ENCODE results near the gene YWHAB.

Gene YWHAB

GRCh38 chr20:44909872-44910689, 24.6 kb downstream of the YWHAB start, which contains the start of gene PABPC1L:
PABPC1L (plus strand) TSS chr20:44910060; CDS start chr20:44910144, 84 bp downstream.
- DNase-seq (ENCODE audit: low read depth): peak; percentile 25
- H3K4me3 ChIP-seq (ENCODE audit: low read depth, low read length): peak within 1 kb of the TSS; percentile 79

- peak overlapping the region; percentile 79 for H3K4me3 ChIP-seq (ENCODE audit: low read depth, low read length)
- DNase-seq (ENCODE audit: low read depth): no peak
Measured at GRCh38 chr20:44910690-44911262, 25.3 kb downstream of the YWHAB start.

- H3K4me3 ChIP-seq (ENCODE audit: low read depth, low read length): no peak overlapping the region
- no peak for DNase-seq (ENCODE audit: low read depth)
Measured at GRCh38 chr20:44911264-44911921, 25.9 kb downstream of the YWHAB start.

- no peak overlapping the region for H3K4me3 ChIP-seq (ENCODE audit: low read depth, low read length)
- no peak for DNase-seq (ENCODE audit: low read depth)
Measured at GRCh38 chr20:44912189-44912588, 26.7 kb downstream of the YWHAB start.

- DNase-seq (ENCODE audit: low read depth): no peak
- no peak overlapping the region for H3K4me3 ChIP-seq (ENCODE audit: low read depth, low read length)
Measured at GRCh38 chr20:44914924-44915323, 29.4 kb downstream of the YWHAB start.

- no peak for DNase-seq (ENCODE audit: low read depth)
- H3K4me3 ChIP-seq (ENCODE audit: low read depth, low read length): no peak overlapping the region
Measured at GRCh38 chr20:44916586-44916985, 31.1 kb downstream of the YWHAB start.

- no peak overlapping the region for H3K4me3 ChIP-seq (ENCODE audit: low read depth, low read length)
- DNase-seq (ENCODE audit: low read depth): no peak
Measured at GRCh38 chr20:44917399-44917798, 31.9 kb downstream of the YWHAB start.

GRCh38 chr20:44918342-44918741, 32.8 kb downstream of the YWHAB start:
- no peak overlapping the region for H3K4me3 ChIP-seq (ENCODE audit: low read depth, low read length)
- no peak for DNase-seq (ENCODE audit: low read depth)

GRCh38 chr20:44918761-44919160, 33.3 kb downstream of the YWHAB start:
- H3K4me3 ChIP-seq (ENCODE audit: low read depth, low read length): no peak overlapping the region
- no peak for DNase-seq (ENCODE audit: low read depth)

- H3K4me3 ChIP-seq (ENCODE audit: low read depth, low read length): no peak overlapping the region
- no peak for DNase-seq (ENCODE audit: low read depth)
Measured at GRCh38 chr20:44921447-44921846, 35.9 kb downstream of the YWHAB start.

GRCh38 chr20:44924541-44924940, 39.0 kb downstream of the YWHAB start:
- DNase-seq (ENCODE audit: low read depth): no peak
- no peak overlapping the region for H3K4me3 ChIP-seq (ENCODE audit: low read depth, low read length)

- no peak for DNase-seq (ENCODE audit: low read depth)
- no peak overlapping the region for H3K4me3 ChIP-seq (ENCODE audit: low read depth, low read length)
Measured at GRCh38 chr20:44928595-44928994, 43.1 kb downstream of the YWHAB start.

GRCh38 chr20:44930517-44931168, 45.1 kb downstream of the YWHAB start:
- no peak for DNase-seq (ENCODE audit: low read depth)

GRCh38 chr20:44931911-44932310, 46.4 kb downstream of the YWHAB start:
- no peak for DNase-seq (ENCODE audit: low read depth)
- no peak overlapping the region for H3K4me3 ChIP-seq (ENCODE audit: low read depth, low read length)

More at GRCh38 chr20:44930517-44931168, 45.1 kb downstream of the YWHAB start:
- no peak overlapping the region for H3K4me3 ChIP-seq (ENCODE audit: low read depth, low read length)

GRCh38 chr20:44932916-44933315, 47.4 kb downstream of the YWHAB start:
- H3K4me3 ChIP-seq (ENCODE audit: low read depth, low read length): no peak overlapping the region
- DNase-seq (ENCODE audit: low read depth): no peak

- no peak overlapping the region for H3K4me3 ChIP-seq (ENCODE audit: low read depth, low read length)
- no peak for DNase-seq (ENCODE audit: low read depth)
Measured at GRCh38 chr20:44936510-44936909, 51.0 kb downstream of the YWHAB start.

GRCh38 chr20:44938637-44939036, 53.1 kb downstream of the YWHAB start:
- DNase-seq (ENCODE audit: low read depth): no peak
- H3K4me3 ChIP-seq (ENCODE audit: low read depth, low read length): no peak overlapping the region

- no peak overlapping the region for H3K4me3 ChIP-seq (ENCODE audit: low read depth, low read length)
- no peak for DNase-seq (ENCODE audit: low read depth)
Measured at GRCh38 chr20:44941120-44941691, 55.7 kb downstream of the YWHAB start.

- H3K4me3 ChIP-seq (ENCODE audit: low read depth, low read length): no peak overlapping the region
- DNase-seq (ENCODE audit: low read depth): no peak
Measured at GRCh38 chr20:44942264-44942973, 56.9 kb downstream of the YWHAB start.
